Measurements from ENCODE around the gene C4A.
A peak's percentile ranks its signal among the peaks of the same experiment; 100 is the strongest.
"Not testable (repeated sequence)": the region's sequence is repeated elsewhere in the genome, so short reads cannot be mapped to it uniquely, and the experiment has no call there.

The C4A gene

DNA sequence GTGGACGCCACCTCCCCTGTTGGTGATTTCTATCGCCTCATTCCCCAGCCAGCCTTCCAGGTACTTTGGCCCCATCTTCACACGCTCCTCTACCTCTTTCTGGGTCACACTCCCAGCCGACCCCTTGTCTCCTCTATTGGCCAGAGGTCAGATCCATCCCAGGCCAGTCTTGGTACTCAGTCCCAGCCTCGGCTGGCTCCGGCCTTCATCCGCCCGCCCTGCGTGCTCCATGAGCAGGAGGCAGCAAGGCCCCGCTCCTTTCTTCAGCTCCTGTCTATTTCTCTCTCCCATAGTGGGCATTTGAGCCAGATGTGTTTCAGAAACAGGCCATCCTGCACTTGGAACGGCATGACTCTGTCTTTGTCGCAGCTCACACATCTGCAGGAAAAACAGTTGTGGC lies 20.2 kb upstream of the C4A start:
- DNase-seq (ENCODE audit: low read depth): no peak

- DNase-seq (ENCODE audit: low read depth): no peak
These were observed 17.9 kb upstream of the C4A start for GRCh38 chr6:31963921-31964320.

- DNase-seq (ENCODE audit: low read depth): no peak
These were observed 16.2 kb upstream of the C4A start for GRCh38 chr6:31965700-31966099.

DNA sequence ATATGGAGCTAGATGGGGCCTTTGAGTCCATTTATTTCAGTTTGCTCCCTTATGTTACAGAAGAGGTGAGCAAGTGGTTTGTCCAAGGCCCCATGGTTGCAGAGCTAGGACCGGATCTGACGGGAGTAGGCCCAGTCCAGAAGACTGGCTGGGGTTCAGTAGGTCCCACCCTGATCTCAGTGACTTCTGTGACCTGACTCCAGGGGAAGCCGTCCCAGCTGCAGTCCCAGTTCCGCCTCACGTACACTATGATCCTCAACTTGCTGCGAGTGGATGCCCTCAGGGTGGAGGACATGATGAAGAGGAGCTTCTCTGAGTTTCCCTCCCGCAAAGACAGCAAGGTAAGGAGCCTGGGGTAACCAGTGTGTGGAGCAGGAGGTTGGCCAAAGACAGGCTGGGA lies 15.4 kb upstream of the C4A start:
- DNase-seq (ENCODE audit: low read depth): no peak

DNA sequence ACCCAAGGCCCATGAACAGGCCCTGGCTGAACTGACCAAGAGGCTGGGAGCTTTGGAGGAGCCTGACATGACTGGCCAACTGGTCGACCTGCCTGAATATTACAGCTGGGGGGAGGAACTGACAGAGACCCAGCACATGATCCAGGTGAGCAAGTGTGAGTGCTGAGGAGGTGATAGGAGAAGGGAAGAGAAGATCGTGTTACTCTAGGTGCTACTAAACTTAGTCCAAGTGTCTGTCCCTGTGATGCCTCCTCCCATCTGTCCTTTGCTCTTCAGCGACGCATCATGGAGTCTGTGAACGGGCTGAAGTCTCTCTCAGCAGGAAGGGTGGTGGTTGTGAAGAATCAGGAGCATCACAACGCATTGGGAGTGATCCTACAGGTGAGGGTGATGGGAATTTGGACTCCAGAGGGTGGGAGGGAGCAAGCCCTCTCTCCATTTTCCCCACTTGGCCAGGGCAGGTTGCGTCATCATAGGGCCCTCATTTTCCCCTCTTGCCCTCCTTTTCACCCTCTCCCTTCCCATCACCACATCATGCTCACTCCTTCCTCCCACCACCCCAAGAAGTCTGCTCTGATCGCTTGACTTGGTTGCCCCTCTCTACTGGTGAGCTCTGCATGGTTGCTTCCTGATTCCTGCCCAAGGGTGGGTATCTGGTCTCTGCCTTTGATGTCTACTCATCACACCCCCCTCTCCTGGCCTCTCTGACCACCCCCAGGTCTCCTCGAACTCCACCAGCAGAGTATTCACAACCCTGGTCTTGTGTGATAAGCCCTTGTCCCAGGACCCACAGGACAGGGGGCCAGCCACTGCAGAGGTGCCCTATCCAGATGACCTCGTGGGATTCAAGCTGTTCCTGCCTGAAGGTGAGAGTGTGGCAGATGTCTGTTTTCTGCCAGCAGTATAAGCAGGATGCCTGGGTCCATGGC lies 14.6 kb upstream of the C4A start:
- DNase-seq (ENCODE audit: low read depth): no peak

- no peak for DNase-seq (ENCODE audit: low read depth)
These were observed 13.9 kb upstream of the C4A start for GRCh38 chr6:31967926-31968320.

DNA sequence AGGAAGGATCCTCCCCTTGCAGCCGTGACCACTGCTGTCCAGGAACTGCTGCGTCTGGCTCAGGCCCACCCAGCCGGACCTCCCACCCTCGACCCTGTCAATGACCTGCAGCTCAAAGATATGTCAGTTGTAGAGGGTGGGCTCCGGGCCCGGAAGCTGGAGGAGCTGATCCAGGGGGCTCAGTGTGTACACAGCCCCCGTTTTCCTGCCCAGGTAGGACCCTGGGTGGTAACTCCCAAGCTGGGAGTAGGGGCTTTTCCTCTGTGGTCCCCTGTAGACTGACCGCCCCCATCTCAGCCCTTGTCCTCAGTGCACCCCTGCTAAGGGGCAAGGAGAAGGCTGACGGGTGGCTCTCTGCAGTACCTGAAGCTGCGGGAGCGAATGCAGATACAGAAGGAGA lies 13.5 kb upstream of the C4A start:
- no peak for DNase-seq (ENCODE audit: low read depth)

DNA sequence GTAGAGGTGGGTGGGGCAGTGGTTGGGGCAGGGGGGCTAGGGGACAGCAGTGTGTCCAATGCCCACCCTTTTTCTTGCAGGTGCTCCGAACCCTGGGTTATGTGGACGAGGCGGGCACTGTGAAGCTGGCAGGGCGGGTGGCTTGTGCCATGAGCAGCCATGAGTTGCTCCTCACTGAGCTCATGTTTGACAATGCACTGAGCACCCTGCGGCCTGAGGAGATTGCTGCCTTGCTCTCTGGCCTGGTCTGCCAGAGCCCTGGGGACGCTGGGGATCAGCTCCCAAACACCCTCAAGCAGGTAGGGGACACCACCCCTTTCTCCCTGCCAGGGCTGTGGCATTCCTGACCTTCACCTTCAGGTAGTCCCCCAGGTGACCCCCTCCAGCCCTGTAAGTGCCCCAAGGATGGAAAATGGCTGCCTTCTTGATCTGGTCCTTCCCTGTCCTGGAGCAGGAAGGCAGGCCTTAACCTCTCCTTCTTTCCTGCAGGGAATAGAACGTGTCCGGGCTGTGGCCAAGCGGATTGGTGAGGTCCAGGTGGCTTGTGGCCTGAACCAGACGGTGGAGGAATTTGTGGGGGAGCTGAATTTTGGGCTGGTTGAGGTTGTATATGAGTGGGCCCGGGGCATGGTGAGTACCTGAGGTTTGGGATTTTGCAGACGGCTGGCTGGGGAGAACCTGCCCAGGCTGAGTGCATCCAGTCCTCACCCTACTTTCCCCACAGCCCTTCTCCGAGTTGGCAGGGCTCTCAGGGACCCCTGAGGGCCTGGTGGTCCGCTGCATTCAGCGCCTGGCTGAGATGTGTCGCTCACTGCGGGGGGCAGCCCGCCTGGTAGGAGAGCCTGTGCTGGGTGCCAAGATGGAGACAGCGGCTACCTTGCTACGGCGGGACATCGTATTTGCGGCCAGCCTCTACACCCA lies 12.8 kb upstream of the C4A start:
- DNase-seq (ENCODE audit: low read depth): no peak

DNA sequence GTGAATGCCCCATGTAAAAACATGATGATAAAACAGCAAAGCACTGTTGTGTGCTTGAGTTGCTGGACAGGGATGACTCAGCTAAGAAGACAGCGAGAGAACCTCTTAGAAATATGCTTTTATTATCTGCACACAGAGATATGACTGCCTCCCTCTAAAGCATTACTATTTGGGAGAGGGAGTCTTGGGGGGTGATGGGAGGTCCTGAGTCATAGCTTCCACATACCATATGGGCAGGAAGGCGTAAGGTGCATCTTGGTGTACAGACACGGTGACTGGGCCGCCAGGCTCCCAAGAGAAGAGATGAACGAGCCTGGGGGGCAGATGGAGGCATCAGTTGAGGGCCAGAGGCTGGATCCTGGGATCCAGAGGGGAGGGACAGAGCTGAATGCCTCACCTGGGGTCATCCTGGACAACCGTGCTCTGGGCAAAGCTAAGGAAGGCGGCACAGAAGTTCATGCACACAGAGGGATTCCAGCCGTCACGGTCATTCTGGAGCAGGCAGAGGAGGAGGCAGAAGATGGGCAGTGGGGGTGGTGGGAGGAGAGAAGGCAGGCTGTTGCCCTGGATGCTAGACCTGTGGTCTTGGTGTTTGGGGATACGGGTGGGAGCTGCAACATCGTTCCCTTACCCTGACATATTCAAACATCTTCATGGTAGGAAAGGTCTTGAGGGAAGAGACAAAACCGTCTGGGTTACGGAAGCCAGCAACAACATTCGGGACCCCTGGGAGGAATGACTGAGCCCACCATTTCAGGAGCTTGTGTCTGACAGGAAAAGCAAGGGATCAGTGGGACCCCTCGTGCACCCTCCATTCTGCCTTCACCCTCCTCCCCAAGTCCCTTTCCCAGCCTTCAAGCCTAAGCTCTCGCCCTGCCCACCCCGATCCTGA lies 11.9 kb upstream of the C4A start:
- no peak for DNase-seq (ENCODE audit: low read depth)

- no peak for DNase-seq (ENCODE audit: low read depth)
These were observed 11.1 kb upstream of the C4A start for GRCh38 chr6:31970604-31971271.

- DNase-seq (ENCODE audit: low read depth): no peak
These were observed 10.4 kb upstream of the C4A start for GRCh38 chr6:31971279-31971992.

DNA sequence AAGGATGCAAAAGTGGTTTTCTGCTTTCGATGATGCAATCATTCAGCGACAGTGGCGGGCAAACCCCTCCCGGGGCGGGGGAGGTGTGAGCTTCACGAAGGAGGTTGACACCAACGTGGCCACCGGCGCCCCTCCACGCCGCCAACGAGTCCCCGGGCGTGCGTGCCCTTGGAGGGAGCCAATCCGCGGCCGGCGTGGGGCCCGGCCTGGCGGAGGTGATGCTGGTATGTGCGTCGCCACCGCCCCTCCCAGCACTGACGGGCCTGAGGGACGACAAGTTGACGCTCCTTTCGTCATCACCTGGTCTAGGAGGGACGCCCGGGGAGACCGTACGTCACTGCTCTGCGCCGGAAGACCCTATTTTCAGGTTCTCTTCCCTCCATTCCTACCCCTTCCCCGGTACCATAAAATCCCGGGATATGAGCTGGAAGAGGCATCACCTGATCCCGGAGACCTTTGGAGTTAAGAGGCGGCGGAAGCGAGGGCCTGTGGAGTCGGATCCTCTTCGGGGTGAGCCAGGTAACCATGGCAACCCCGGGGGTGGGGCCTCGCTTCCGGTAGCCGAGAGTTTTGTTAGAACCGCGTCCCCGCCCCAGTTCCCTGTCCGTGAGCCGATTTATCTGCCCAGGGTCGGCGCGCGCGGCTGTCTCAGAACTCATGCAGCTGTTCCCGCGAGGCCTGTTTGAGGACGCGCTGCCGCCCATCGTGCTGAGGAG lies 9.7 kb upstream of the C4A start, which contains the start of gene DXO:
Gene DXO, minus strand, starts transcription at position 146 of the 716 bp plus-strand sequence. CDS start 463 bp downstream, outside the sequence.
- DNase-seq (ENCODE audit: low read depth): peak; percentile 96

GRCh38 chr6:31972709-31973350 lies 9.0 kb upstream of the C4A start:
- DNase-seq (ENCODE audit: low read depth): no peak

DNA sequence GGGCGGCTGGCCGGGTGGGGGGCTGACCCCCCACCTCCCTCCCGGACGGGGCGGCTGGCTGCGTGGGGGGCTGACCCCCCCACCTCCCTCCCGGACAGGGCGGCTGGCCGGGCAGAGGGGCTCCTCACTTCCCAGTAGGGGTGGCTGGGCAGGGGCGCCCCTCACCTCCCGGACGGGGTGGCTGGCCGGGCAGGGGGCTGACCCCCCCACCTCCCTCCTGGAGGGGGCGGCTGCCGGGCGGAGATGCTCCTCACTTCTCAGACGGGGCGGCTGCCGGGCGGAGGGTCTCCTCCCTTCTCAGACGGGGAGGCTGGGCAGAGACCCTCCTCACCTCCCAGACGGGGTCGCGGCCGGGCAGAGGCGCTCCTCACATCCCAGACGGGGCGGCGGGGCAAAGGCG lies 5.8 kb upstream of the C4A start:
- not testable (repeated sequence) for DNase-seq (ENCODE audit: low read depth)

DNA sequence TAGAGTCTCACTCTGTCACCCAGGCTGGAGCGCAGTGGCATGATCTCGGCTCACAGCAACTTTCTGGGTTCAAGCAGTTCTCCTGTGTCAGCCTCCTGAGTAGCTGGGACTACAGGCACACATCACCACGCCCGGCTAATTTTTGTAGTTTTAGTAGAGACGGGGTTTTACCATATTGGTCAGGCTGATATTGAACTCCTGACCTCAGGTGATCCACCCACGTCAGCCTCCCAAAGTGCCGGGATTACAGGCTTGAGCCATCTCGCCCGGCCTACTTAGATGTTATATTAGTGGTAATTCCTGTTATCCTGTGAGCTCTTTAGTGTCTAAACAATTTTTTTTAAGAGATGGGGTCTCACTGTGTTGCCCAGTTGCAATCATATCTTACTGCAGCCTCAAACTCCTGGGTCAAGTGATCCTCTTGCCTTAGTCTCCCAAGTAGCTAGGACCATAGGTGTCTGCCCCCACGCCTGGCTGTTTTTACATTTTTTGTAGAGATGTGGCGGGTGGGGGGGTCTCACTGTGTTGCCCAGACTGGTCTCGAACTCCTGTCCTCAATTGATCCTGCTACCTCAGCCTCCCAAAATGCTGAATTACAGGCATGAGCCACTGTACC lies 3.9 kb upstream of the C4A start:
- DNase-seq (ENCODE audit: low read depth): no peak

DNA sequence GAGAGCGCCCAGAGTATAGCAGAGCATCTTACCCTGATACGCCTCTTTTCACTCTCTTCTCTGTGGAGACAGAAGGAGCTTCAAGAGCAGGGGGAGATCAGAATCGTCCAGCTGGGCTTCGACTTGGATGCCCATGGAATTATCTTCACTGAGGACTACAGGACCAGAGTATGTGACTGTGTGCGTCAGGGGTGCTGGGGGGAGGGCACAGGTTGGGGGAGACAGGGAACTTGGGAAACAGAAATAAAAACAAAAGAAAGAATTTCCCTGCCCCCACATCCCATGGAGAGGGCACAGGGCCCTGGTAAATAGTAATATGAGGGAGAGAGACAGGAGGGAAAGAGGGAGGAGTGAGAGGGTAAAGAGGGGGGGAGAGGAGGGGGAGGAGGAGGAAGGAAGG lies 3.0 kb upstream of the C4A start:
- no peak for DNase-seq (ENCODE audit: low read depth)

GRCh38 chr6:31979238-31979898 lies 2.5 kb upstream of the C4A start:
- no peak for DNase-seq (ENCODE audit: low read depth)

GRCh38 chr6:31980195-31980876 lies 1.5 kb upstream of the C4A start:
- DNase-seq (ENCODE audit: low read depth): not testable (repeated sequence)

All from stimulated activated CD8-positive, alpha-beta memory T cell treated with anti-CD3 and anti-CD28 coated beads, Interleukin-4, amount 100 ng/mL, for 24 hours (primary cell).